T1000 (cell line): ENCODE data around the gene PJA1.

Experiments used
- DNase-seq: peaks from one replicate; lab custom pipeline; 2025; ENCODE audit warnings: mixed read lengths; lab: John Stamatoyannopoulos, UW

The PJA1 gene

GRCh38 chrX:69165087-69165651 lies at the start of gene PJA1:
Gene PJA1, minus strand, starts transcription at chrX:69165453. Its CDS starts 2,380 bp downstream, at chrX:69163073.
- no peak for DNase-seq

DNA sequence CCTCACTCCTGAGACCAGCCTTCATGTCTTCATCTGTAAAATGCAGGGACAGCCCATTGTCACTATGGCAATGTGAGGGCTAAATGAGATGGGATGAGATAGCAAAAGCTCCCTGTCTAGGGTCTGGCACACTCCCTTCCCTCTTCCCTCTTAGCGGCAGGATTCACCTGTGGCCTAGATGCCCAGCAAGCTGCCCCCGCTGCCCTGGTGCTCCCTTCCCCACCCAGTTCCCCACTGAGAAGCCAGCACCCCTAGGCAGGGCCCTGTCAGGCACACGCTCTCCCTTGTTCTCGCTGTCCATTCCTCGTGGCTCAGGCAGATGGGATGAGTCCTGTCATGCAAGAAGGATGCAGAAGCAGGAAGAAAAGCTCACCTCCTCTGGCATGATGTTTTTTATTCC lies 49.2 kb upstream of the PJA1 start:
- DNase-seq = no peak

GRCh38 chrX:69211701-69212100 lies 46.4 kb upstream of the PJA1 start:
- DNase-seq = no peak

DNA sequence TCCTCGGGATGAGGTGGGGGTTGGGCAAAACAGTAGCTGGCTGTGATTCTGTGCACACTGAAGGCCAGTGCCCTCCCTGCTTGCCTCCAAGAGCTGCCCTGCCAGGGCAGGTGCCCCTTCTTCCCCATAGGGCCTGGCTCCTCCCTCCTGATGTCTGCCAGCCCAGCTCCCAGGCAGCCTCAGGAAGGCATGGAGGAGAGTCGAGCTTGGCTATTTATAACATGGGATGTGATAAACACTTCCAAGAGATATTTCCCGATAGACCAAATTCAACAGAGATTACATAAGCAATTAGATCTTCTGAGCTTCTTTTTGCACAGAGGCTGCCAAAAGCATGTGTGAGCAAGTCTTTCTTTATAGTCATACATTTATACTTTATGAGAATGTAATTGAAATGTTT lies 45.3 kb upstream of the PJA1 start:
- no peak for DNase-seq

GRCh38 chrX:69207216-69207615 lies 42.0 kb upstream of the PJA1 start:
- DNase-seq = no peak

DNA sequence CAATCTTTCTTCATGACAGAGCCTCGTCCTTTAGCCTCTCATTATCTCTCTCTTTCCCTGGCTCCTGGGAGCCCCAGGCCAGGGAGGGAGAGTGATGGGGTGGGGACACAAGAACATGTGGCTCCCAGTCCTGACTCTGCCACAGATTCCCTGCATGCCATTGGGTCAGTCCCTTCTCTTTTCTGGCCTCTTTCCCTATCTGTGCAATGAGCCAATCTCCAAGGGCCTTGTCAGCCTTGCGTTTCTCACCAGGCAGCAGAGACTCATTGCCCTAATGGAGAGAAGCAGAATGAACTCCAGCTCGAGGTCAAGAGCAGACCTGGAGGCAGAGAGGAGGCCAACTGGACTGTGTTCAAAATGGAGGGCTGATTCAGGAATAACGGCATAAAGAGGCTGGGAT lies 38.4 kb upstream of the PJA1 start:
- DNase-seq = no peak

DNA sequence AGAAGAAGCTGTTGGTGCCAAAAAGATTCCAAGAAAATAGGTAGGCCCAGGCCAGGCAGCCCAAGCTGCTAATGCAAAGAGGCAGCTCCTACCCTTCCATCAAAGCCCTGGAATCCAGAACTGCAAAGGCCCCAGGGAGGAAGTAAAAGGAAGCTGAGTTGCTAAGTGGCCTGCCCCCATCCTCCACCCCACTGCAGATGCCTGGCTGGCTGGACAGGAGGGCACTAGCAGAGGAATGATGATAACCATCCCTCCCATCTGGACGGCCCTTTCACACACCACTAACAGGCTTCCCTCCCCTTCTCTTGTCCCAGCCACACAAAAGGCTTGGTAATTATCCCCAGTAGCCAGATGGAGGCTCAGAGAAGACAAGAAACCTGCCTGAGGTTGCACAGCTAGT lies 32.4 kb upstream of the PJA1 start:
- DNase-seq = no peak

GRCh38 chrX:69196666-69197065 lies 31.4 kb upstream of the PJA1 start:
- no peak for DNase-seq

DNA sequence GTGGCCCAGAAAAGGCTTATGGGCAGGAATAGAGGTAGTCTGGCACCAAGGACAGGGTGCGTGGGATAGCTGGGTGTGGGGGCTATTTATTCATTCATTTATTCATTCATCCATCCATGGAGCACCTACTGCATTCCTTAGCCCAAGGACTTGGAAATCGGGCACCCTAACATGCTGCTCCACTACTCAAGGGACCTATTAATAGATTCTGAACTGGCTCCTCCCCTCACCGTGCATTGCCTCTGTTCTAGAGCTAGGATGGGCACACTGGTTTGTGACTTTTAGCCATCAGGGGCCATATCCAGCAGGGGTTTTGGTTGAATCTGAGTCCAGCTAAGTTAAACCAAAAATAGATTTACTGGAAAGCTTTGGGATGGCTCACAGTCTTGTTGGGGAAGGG lies 30.6 kb upstream of the PJA1 start:
- DNase-seq = no peak

DNA sequence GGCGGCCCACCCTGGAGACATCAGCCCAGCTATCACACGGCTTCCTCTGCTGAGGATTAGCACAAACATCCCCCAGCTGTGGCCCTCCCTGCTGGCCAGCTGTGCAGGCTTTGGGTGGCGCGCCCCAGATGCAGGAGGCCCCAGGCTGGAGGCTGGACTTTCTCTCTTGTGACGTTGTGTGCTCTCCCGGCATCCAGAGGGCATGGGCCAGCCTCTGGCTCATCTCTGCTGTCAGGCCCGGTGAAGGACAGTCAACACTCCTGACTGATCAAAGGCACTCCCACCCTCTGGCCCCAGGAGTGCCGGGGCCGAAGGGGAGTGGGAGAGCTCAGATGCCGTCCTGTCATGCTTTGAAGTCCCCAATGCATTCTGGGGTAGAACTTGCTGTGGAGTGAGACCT lies 29.9 kb upstream of the PJA1 start:
- DNase-seq = no peak

- DNase-seq = no peak
Measured at GRCh38 chrX:69192603-69193002, 27.4 kb upstream of the PJA1 start.

DNA sequence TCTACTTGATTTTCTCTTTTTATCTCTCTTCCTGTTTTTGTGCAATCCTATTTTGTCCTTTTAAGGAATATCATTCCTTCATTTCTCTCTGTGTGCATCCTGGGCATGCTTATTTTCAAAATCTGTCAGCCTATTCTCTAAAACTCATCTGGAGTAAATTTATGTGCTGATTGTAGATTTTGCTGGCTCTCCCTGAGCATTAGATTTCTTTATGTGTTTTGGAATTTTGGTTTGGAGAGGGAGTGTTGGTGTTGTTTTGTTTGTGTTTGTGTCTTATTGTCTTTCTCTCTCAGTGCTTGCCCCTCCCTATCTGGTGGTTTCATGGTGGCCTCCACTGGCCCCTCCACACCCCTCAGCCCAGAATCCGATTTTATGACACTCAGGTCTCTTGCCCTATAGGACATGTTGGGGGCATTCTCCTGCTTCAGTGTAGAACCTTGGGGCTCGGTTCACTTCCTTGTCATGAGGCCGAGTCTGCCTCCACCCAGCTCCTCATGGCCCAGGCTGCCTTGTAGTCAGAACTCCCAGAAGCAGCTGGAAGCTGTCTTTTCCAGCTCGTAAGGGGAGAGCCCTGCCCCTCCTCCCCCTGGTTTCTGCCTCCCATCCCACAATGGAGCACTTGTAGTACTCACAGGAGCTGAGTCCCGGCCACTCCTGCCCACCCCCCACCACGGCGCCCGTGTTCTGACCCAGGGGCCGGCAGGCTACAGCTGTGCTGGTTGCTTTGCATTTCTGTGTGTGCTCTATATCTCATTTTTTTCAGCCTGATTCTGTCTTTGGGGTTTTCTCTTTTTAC lies 24.5 kb upstream of the PJA1 start:
- no peak for DNase-seq

DNA sequence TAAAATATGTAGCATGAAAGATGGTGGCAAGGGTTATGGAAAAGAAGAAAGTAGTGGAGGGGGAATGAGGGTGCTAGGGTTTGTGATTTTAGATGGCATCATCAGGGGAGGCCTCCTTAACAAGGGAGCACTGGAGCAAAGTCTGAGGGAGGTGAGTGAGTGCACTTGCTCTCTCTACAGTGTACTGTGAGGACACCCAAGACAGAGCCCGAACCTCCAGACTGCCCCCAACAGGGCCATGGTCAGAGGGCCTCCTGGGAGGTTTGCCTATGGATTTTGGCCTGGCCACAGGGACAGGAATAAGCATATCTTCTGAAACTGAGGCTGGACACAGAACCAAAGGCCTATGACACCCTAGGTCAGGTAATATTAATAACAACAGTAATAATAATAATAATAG lies 21.4 kb upstream of the PJA1 start:
- no peak for DNase-seq

- no peak for DNase-seq
Measured at GRCh38 chrX:69185886-69186285, 20.6 kb upstream of the PJA1 start.

DNA sequence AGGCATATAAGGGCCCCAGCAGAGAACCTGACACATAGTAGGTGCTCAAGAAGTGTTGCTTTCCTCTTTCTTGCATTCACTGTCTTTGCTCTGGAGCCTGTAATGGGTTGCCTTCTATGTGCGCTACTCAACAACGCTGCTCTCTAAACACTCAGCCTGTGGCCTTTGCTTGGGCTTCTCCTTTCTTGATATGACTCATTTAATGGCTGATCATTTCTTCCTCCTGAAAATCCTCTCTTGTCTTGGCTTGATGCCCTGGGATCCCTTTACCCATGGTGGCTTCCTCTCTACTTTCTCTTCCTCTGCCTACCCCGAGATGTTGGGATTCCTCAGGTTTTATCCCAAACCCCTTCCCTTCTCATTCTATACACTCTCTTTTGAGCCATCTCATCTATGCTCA lies 19.9 kb upstream of the PJA1 start:
- no peak for DNase-seq

GRCh38 chrX:69182818-69183380 lies 17.6 kb upstream of the PJA1 start:
- DNase-seq = no peak

DNA sequence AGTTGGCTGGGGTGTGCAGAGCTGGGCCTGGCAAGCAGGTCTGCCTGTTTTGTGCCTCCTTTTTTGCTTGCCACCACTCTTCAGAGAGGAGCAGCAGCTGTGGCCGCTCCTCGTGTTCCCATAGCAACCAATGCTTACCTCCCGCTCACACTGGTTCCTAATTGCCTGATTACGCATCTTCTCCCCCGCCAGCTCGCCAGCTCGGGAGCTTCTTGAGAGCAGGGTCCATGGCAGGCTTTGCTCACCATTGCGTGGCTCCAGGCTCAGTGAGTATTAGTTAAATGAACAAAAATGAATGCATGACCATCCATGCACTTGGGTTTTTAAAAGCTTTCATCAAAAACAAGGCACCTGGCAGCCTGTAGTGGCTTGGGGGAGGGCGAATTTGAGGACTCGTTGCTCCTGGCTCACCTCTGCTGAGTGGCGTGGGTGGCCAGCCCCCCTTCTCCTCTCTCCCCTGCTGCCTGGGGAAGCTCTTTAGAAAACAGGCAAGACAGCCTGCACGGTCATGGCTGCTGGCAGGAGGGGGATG lies 14.2 kb upstream of the PJA1 start:
- no peak for DNase-seq

- DNase-seq = no peak
Measured at GRCh38 chrX:69178592-69178991, 13.3 kb upstream of the PJA1 start.

- DNase-seq = no peak
Measured at GRCh38 chrX:69177511-69178162, 12.4 kb upstream of the PJA1 start.

DNA sequence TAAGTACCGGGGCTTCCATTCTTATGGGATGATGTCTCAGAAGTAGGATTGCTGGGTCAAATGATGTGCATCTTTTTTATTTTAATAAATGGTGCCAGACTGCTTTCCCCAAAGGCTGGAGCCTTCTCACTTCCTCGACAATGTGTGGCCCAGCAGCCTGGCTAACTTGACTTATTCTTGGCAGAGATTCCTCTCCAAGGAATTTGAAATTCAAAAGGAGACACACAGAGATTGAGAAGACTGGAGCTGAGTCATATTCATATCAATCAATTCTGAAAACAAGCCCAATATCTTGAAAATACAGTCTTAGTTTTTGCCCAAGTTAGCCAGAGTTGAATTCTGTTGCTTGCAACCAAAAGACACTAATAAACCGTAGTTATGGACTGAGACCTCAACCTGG lies 10.8 kb upstream of the PJA1 start:
- DNase-seq = no peak

DNA sequence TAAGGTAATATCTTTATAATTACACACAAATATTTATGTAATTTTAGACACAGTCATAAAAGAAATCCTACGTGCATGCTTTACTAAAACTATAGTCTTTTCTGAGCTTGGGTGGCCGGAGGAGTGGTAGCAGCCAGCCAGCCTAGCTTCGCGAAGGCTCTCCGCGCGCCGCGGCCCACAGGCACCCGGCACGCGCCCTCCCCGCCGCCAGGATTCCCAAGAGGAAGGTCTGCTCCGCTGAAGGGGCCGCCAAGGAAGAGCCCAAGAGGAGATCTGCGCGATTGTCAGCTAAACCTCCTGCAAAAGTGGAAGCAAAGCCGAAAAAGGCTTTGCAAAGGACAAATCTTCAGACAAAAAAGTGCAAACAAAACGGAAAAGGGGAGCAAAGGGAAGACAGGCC lies 8.7 kb upstream of the PJA1 start:
- no peak for DNase-seq

- no peak for DNase-seq
Measured at GRCh38 chrX:69172937-69173336, 7.7 kb upstream of the PJA1 start.

GRCh38 chrX:69170319-69170718 lies 5.1 kb upstream of the PJA1 start:
- DNase-seq = no peak
